Esophagus muscularis mucosa (tissue), 4 donors: ENCODE measurements around the gene TNRC6C. TPM values are rescaled to one million over a fixed set of nuclear protein-coding genes. Genes with fewer than 3 reads are reported as not detected.

Experiments
- DNase-seq: peaks from one replicate; pipeline ENCODE4 v3.0.0-alpha.2; 2017; ENCODE audit errors: extremely low spot score
- H3K27ac ChIP-seq, 4 donors: fragments of 200-600 bp; sonication (generic); replicated peaks in 1 of 4; 1 replicate in 3 of 4; 2 replicates in 1 of 4; pipeline ENCODE4 v1.5.1; 2016 to 2019; ENCODE audit warnings: mild to moderate bottlenecking in 1 of 4
- H3K27me3 ChIP-seq, 4 donors: fragments of 200-600 bp; sonication (generic); one replicate each; pipeline versions ENCODE4 v1.5.1 to v1.6.0; 2016 to 2019
- H3K36me3 ChIP-seq, 4 donors: fragments of 200-600 bp; sonication (generic); one replicate each; pipeline ENCODE4 v1.5.1; 2016 to 2019
- H3K4me1 ChIP-seq, 4 donors: fragments of 200-600 bp; sonication (generic); one replicate each; pipeline ENCODE4 v1.5.1; 2016 to 2019
- H3K4me3 ChIP-seq, 4 donors: fragments of 200-600 bp; sonication (generic); 1 replicate in 2 of 4; 2 replicates in 2 of 4; pipeline ENCODE4 v1.5.1; 2016 to 2019; ENCODE audit warnings: mild to moderate bottlenecking in 4 of 4, moderate library complexity in 1 of 4
- H3K9me3 ChIP-seq, 4 donors: fragments of 200-600 bp; sonication (generic); 1 replicate in 3 of 4; 2 replicates in 1 of 4; pipeline ENCODE4 v1.5.1; 2016 to 2019
- CTCF ChIP-seq, 3 experiments: fragments of 200-600 bp in 2 of 3; fragments of 450-650 bp in 1 of 3; sonication (generic) in 2 of 3; IDR thresholded peaks; one replicate each; pipeline ENCODE4 v1.5.1; 2017 to 2019; ENCODE audit warnings: antibody characterized with exemption in 3 of 3, mild to moderate bottlenecking in 2 of 3, moderate library complexity in 1 of 3
- EP300 ChIP-seq: sonication (generic); formaldehyde crosslinking; IDR thresholded peaks from one replicate; pipeline ENCODE4 v1.6.1; 2017; ENCODE audit warnings: antibody characterized with exemption
- POLR2A ChIP-seq: fragments of 450-650 bp; IDR thresholded peaks from one replicate; pipeline ENCODE4 v1.6.1; 2017; ENCODE audit warnings: antibody characterized with exemption, moderate library complexity, mild to moderate bottlenecking, low read depth
- POLR2AphosphoS5 ChIP-seq, 2 donors: sonication (generic); formaldehyde crosslinking; IDR thresholded peaks; one replicate each; pipeline ENCODE4 v1.6.1; 2017; ENCODE audit warnings: antibody characterized with exemption in 2 of 2
- WGBS: methylation state at CpG from one replicate; pipeline ENCODE4 v1.1.5; 2018; 5-methylcytosine and 5-hydroxymethylcytosine counted together
- intact Hi-C: fragments of 100-400 bp; cut with DNase I; formaldehyde crosslinking; loops from one replicate; pipeline ENCODE4 v1.15.1; 2023
- total RNA-seq, 4 donors: library from RNA; depleted of rRNA; stranded (reverse); fragments of >200 nt; gene quantifications; one replicate each; pipeline versions ENCODE4 v1.1.0 to v1.2.1, GENCODE V29; 2016

TNRC6C gene
- total RNA-seq, 4 donors from 2014 or later, result 21.4 to 31.6 (median 29.0) TPM

- DNase-seq, result no peak
- 76% methylated on average over 7 of the region's 11 CpGs for WGBS
- Histone ChIP-seq H3K4me3 (no peak overlapping the region), H3K9me3 (no peaks in the 10 kb centered on the region), H3K27me3 (peaks cover 0 to 5% (median 0%) of the 10 kb centered on the region in 4 donors), H3K36me3 (peaks cover 0 to 90% (median 59%) of the 10 kb centered on the region in 4 donors), H3K27ac (no peak overlapping the region), H3K4me1 (peaks cover 33 to 38% (median 37%) of the 10 kb centered on the region in 4 donors)
- intact Hi-C loops, result no loop called here
- no peak for TF ChIP-seq EP300
- TF ChIP-seq POLR2A, result no peak
- no peak for TF ChIP-seq CTCF (IDR thresholded peaks at IDR 0.05)
- TF ChIP-seq POLR2AphosphoS5 (IDR thresholded peaks at IDR 0.05), result no peak
These were observed 163.3 kb downstream of the TNRC6C start for GRCh38 chr17:78121801-78122215.

GRCh38 chr17:78122216-78122930 is 163.9 kb downstream of the TNRC6C start:
- TF ChIP-seq EP300, result no peak
- TF ChIP-seq CTCF (IDR thresholded peaks at IDR 0.05), result no peak
- no peak for TF ChIP-seq POLR2A
- TF ChIP-seq POLR2AphosphoS5 (IDR thresholded peaks at IDR 0.05), result no peak
- H3K4me1 ChIP-seq, result peaks cover 37 to 40% (median 39%) of the 10 kb centered on the region in 4 donors
- peaks cover 0 to 84% (median 57%) of the 10 kb centered on the region in 4 donors for H3K36me3 ChIP-seq
- H3K9me3 ChIP-seq, result no peaks in the 10 kb centered on the region
- H3K4me3 ChIP-seq, result no peak overlapping the region
- intact Hi-C loops, result no loop called here
- peaks cover 0 to 11% (median 0%) of the 10 kb centered on the region in 4 donors for H3K27me3 ChIP-seq
- 95% methylated on average over 15 of the region's 23 CpGs for WGBS
- no peak overlapping the region for H3K27ac ChIP-seq
- no peak for DNase-seq

- no peak overlapping the region for H3K4me3 ChIP-seq
- TF ChIP-seq CTCF (IDR thresholded peaks at IDR 0.05) (no peak), POLR2AphosphoS5 (IDR thresholded peaks at IDR 0.05) (no peak), POLR2A (no peak), EP300 (no peak)
- peaks cover 0 to 79% (median 56%) of the 10 kb centered on the region in 4 donors for H3K36me3 ChIP-seq
- DNase-seq, result no peak
- peaks cover 37 to 40% (median 39%) of the 10 kb centered on the region in 4 donors for H3K4me1 ChIP-seq
- peaks cover 0 to 16% (median 0%) of the 10 kb centered on the region in 4 donors for H3K27me3 ChIP-seq
- intact Hi-C loops, result no loop called here
- 100% methylated on average over 4 of the region's 4 CpGs for WGBS
- H3K9me3 ChIP-seq, result no peaks in the 10 kb centered on the region
- H3K27ac ChIP-seq, result no peak overlapping the region
These were observed 164.4 kb downstream of the TNRC6C start for GRCh38 chr17:78122931-78123249.

GRCh38 chr17:78123258-78123929 is 164.9 kb downstream of the TNRC6C start:
- Histone ChIP-seq H3K27ac (no peak overlapping the region), H3K4me3 (no peak overlapping the region), H3K36me3 (peaks cover 0 to 79% (median 56%) of the 10 kb centered on the region in 4 donors), H3K9me3 (no peaks in the 10 kb centered on the region), H3K4me1 (peaks cover 40 to 43% (median 42%) of the 10 kb centered on the region in 4 donors), H3K27me3 (peaks cover 0 to 21% (median 2%) of the 10 kb centered on the region in 4 donors)
- 94% methylated on average over 5 of the region's 5 CpGs for WGBS
- intact Hi-C loops, result no loop called here
- DNase-seq, result no peak
- TF ChIP-seq POLR2A (no peak), POLR2AphosphoS5 (IDR thresholded peaks at IDR 0.05) (no peak), CTCF (IDR thresholded peaks at IDR 0.05) (no peak), EP300 (no peak)
